ENCODE measurements around the gene HHIP. TPM values are rescaled to one million over a fixed set of nuclear protein-coding genes. Genes with fewer than 3 reads are reported as not detected.

HHIP gene
- 1.1 and 2.2 TPM in 2 replicates for polyA plus RNA-seq

GRCh38 chr4:144645631-144646522 is at the start of gene HHIP:
TSS of gene HHIP (plus strand) at chr4:144646156. CDS start at chr4:144646676, 520 bp downstream.

